ENCODE data around the gene TMCC2. TPM values are rescaled to one million over a fixed set of nuclear protein-coding genes. Genes with fewer than 3 reads are reported as not detected.

TMCC2 gene
- total and polyA plus RNA-seq, 4 donors: 0.69 to 8.2 (median 3.6) TPM

GRCh38 chr1:205188596-205188995 is 39.1 kb upstream of the TMCC2 start:
- H3K9me3 ChIP-seq (ENCODE audit: control insufficient read depth, low read length): no peaks in the 10 kb centered on the region
- H3K4me3 ChIP-seq (ENCODE audit: low read length in 2 of 2): no peak overlapping the region
- H3K27ac ChIP-seq (ENCODE audit: low read depth in 1 of 2, low read length in 2 of 2): no peak overlapping the region
- H3K36me3 ChIP-seq (ENCODE audit: control insufficient read depth in 1 of 2, insufficient read depth in 2 of 2, low read length in 1 of 2): no peaks in the 10 kb centered on the region
- H3K27me3 ChIP-seq (ENCODE audit: control insufficient read depth in 1 of 2, insufficient read depth in 2 of 2, low read length in 1 of 2): no peaks in the 10 kb centered on the region
- H3K4me1 ChIP-seq (ENCODE audit: control insufficient read depth in 1 of 2, insufficient read depth in 2 of 2, low read length in 2 of 2): peaks cover 0 to 1% of the 10 kb centered on the region in 2 donors
- DNase-seq: no peak
- 67 to 91% methylated on average over 2 of the region's 2 CpGs for WGBS, 2 donors
- intact Hi-C loops (cut with DNase I): no loop called here
- ATAC-seq (ENCODE audit: low FRiP score): no peak

- ATAC-seq (ENCODE audit: low FRiP score) (no peak), DNase-seq (no peak)
- H3K4me1 ChIP-seq (ENCODE audit: control insufficient read depth in 1 of 2, insufficient read depth in 2 of 2, low read length in 2 of 2): no peaks in the 10 kb centered on the region
- no peaks in the 10 kb centered on the region for H3K36me3 ChIP-seq (ENCODE audit: control insufficient read depth in 1 of 2, insufficient read depth in 2 of 2, low read length in 1 of 2)
- H3K9me3 ChIP-seq (ENCODE audit: control insufficient read depth, low read length): no peaks in the 10 kb centered on the region
- no peaks in the 10 kb centered on the region for H3K27me3 ChIP-seq (ENCODE audit: control insufficient read depth in 1 of 2, insufficient read depth in 2 of 2, low read length in 1 of 2)
- H3K27ac ChIP-seq (ENCODE audit: low read depth in 1 of 2, low read length in 2 of 2): no peak overlapping the region
- no peak overlapping the region for H3K4me3 ChIP-seq (ENCODE audit: low read length in 2 of 2)
- intact Hi-C loops (cut with DNase I): no loop called here
- WGBS, 2 donors: 40 to 62% methylated on average over 2 of the region's 2 CpGs
These were observed 38.6 kb upstream of the TMCC2 start for GRCh38 chr1:205189131-205189530.

- H3K4me1 ChIP-seq (ENCODE audit: control insufficient read depth in 1 of 2, insufficient read depth in 2 of 2, low read length in 2 of 2): no peaks in the 10 kb centered on the region
- intact Hi-C loops (cut with DNase I): no loop called here
- ATAC-seq (ENCODE audit: low FRiP score): no peak
- no peak overlapping the region for H3K4me3 ChIP-seq (ENCODE audit: low read length in 2 of 2)
- no peaks in the 10 kb centered on the region for H3K9me3 ChIP-seq (ENCODE audit: control insufficient read depth, low read length)
- no peak for DNase-seq
- no peaks in the 10 kb centered on the region for H3K27me3 ChIP-seq (ENCODE audit: control insufficient read depth in 1 of 2, insufficient read depth in 2 of 2, low read length in 1 of 2)
- no peak overlapping the region for H3K27ac ChIP-seq (ENCODE audit: low read depth in 1 of 2, low read length in 2 of 2)
- no peaks in the 10 kb centered on the region for H3K36me3 ChIP-seq (ENCODE audit: control insufficient read depth in 1 of 2, insufficient read depth in 2 of 2, low read length in 1 of 2)
- WGBS, 2 donors: 46 to 52% methylated on average over 9 of the region's 9 CpGs
These were observed 36.7 kb upstream of the TMCC2 start for GRCh38 chr1:205190845-205191577.

- intact Hi-C loops (cut with DNase I): no loop called here
- H3K4me1 ChIP-seq (ENCODE audit: control insufficient read depth in 1 of 2, insufficient read depth in 2 of 2, low read length in 2 of 2): no peaks in the 10 kb centered on the region
- H3K27ac ChIP-seq (ENCODE audit: low read depth in 1 of 2, low read length in 2 of 2): no peak overlapping the region
- H3K36me3 ChIP-seq (ENCODE audit: control insufficient read depth in 1 of 2, insufficient read depth in 2 of 2, low read length in 1 of 2): no peaks in the 10 kb centered on the region
- no peaks in the 10 kb centered on the region for H3K9me3 ChIP-seq (ENCODE audit: control insufficient read depth, low read length)
- no peak for DNase-seq
- 58% methylated on average over 2 of the region's 2 CpGs for WGBS, 2 donors
- no peak overlapping the region for H3K4me3 ChIP-seq (ENCODE audit: low read length in 2 of 2)
- ATAC-seq (ENCODE audit: low FRiP score): no peak
- H3K27me3 ChIP-seq (ENCODE audit: control insufficient read depth in 1 of 2, insufficient read depth in 2 of 2, low read length in 1 of 2): no peaks in the 10 kb centered on the region
These were observed 36.1 kb upstream of the TMCC2 start for GRCh38 chr1:205191622-205192021.

GRCh38 chr1:205192287-205192686 is 35.5 kb upstream of the TMCC2 start:
- intact Hi-C loops (cut with DNase I): no loop called here
- Histone ChIP-seq H3K27ac (ENCODE audit: low read depth in 1 of 2, low read length in 2 of 2) (no peak overlapping the region), H3K36me3 (ENCODE audit: control insufficient read depth in 1 of 2, insufficient read depth in 2 of 2, low read length in 1 of 2) (no peaks in the 10 kb centered on the region), H3K27me3 (ENCODE audit: control insufficient read depth in 1 of 2, insufficient read depth in 2 of 2, low read length in 1 of 2) (no peaks in the 10 kb centered on the region), H3K4me3 (ENCODE audit: low read length in 2 of 2) (no peak overlapping the region), H3K4me1 (ENCODE audit: control insufficient read depth in 1 of 2, insufficient read depth in 2 of 2, low read length in 2 of 2) (no peaks in the 10 kb centered on the region), H3K9me3 (ENCODE audit: control insufficient read depth, low read length) (no peaks in the 10 kb centered on the region)
- 95% methylated on average over 8 of the region's 8 CpGs for WGBS, 2 donors
- DNase-seq: no peak
- no peak for ATAC-seq (ENCODE audit: low FRiP score)

- no peaks in the 10 kb centered on the region for H3K9me3 ChIP-seq (ENCODE audit: control insufficient read depth, low read length)
- no peak for DNase-seq
- H3K4me3 ChIP-seq (ENCODE audit: low read length in 2 of 2): no peak overlapping the region
- H3K27ac ChIP-seq (ENCODE audit: low read depth in 1 of 2, low read length in 2 of 2): no peak overlapping the region
- H3K36me3 ChIP-seq (ENCODE audit: control insufficient read depth in 1 of 2, insufficient read depth in 2 of 2, low read length in 1 of 2): no peaks in the 10 kb centered on the region
- 67 to 72% methylated on average over 9 of the region's 9 CpGs for WGBS, 2 donors
- no peak for ATAC-seq (ENCODE audit: low FRiP score)
- intact Hi-C loops (cut with DNase I): no loop called here
- no peaks in the 10 kb centered on the region for H3K4me1 ChIP-seq (ENCODE audit: control insufficient read depth in 1 of 2, insufficient read depth in 2 of 2, low read length in 2 of 2)
- no peaks in the 10 kb centered on the region for H3K27me3 ChIP-seq (ENCODE audit: control insufficient read depth in 1 of 2, insufficient read depth in 2 of 2, low read length in 1 of 2)
These were observed 28.4 kb upstream of the TMCC2 start for GRCh38 chr1:205199090-205199930.

GRCh38 chr1:205199931-205200299 is 27.8 kb upstream of the TMCC2 start:
- ATAC-seq (ENCODE audit: low FRiP score): no peak
- intact Hi-C loops (cut with DNase I): no loop called here
- no peaks in the 10 kb centered on the region for H3K27me3 ChIP-seq (ENCODE audit: control insufficient read depth in 1 of 2, insufficient read depth in 2 of 2, low read length in 1 of 2)
- 94 to 97% methylated on average over 7 of the region's 7 CpGs for WGBS, 2 donors
- no peak for DNase-seq
- H3K4me1 ChIP-seq (ENCODE audit: control insufficient read depth in 1 of 2, insufficient read depth in 2 of 2, low read length in 2 of 2): no peaks in the 10 kb centered on the region
- H3K27ac ChIP-seq (ENCODE audit: low read depth in 1 of 2, low read length in 2 of 2): no peak overlapping the region
- H3K36me3 ChIP-seq (ENCODE audit: control insufficient read depth in 1 of 2, insufficient read depth in 2 of 2, low read length in 1 of 2): no peaks in the 10 kb centered on the region
- H3K4me3 ChIP-seq (ENCODE audit: low read length in 2 of 2): no peak overlapping the region
- H3K9me3 ChIP-seq (ENCODE audit: control insufficient read depth, low read length): no peaks in the 10 kb centered on the region

- Histone ChIP-seq H3K36me3 (ENCODE audit: control insufficient read depth in 1 of 2, insufficient read depth in 2 of 2, low read length in 1 of 2) (no peaks in the 10 kb centered on the region), H3K9me3 (ENCODE audit: control insufficient read depth, low read length) (no peaks in the 10 kb centered on the region), H3K4me1 (ENCODE audit: control insufficient read depth in 1 of 2, insufficient read depth in 2 of 2, low read length in 2 of 2) (peaks cover 0 to under 1% of the 10 kb centered on the region in 2 donors), H3K4me3 (ENCODE audit: low read length in 2 of 2) (no peak overlapping the region), H3K27me3 (ENCODE audit: control insufficient read depth in 1 of 2, insufficient read depth in 2 of 2, low read length in 1 of 2) (no peaks in the 10 kb centered on the region), H3K27ac (ENCODE audit: low read depth in 1 of 2, low read length in 2 of 2) (no peak overlapping the region)
- intact Hi-C loops (cut with DNase I): no loop called here
- no peak for ATAC-seq (ENCODE audit: low FRiP score)
- DNase-seq: no peak
These were observed 23.2 kb upstream of the TMCC2 start for GRCh38 chr1:205204552-205204951.

GRCh38 chr1:205205055-205205454 is 22.7 kb upstream of the TMCC2 start:
- no peaks in the 10 kb centered on the region for H3K9me3 ChIP-seq (ENCODE audit: control insufficient read depth, low read length)
- H3K4me3 ChIP-seq (ENCODE audit: low read length in 2 of 2): no peak overlapping the region
- intact Hi-C loops (cut with DNase I): no loop called here
- H3K27me3 ChIP-seq (ENCODE audit: control insufficient read depth in 1 of 2, insufficient read depth in 2 of 2, low read length in 1 of 2): no peaks in the 10 kb centered on the region
- no peaks in the 10 kb centered on the region for H3K36me3 ChIP-seq (ENCODE audit: control insufficient read depth in 1 of 2, insufficient read depth in 2 of 2, low read length in 1 of 2)
- DNase-seq (no peak), ATAC-seq (ENCODE audit: low FRiP score) (no peak)
- H3K4me1 ChIP-seq (ENCODE audit: control insufficient read depth in 1 of 2, insufficient read depth in 2 of 2, low read length in 2 of 2): peaks cover 0 to 5% of the 10 kb centered on the region in 2 donors
- H3K27ac ChIP-seq (ENCODE audit: low read depth in 1 of 2, low read length in 2 of 2): no peak overlapping the region

All from aorta (tissue), 5 donors.